Measurements from ENCODE around the gene PRAC2.

The PRAC2 gene

GRCh38 chr17:48720266-48721008 is 2.5 kb upstream of the PRAC2 start:
- no peak for DNase-seq (ENCODE audit: low read depth)

GRCh38 chr17:48721009-48721402 is 2.0 kb upstream of the PRAC2 start:
- DNase-seq (ENCODE audit: low read depth) = no peak

GRCh38 chr17:48722201-48722907 is 631 bp upstream of the PRAC2 start, which contains the start of gene PRAC1:
PRAC1 (minus strand) TSS chr17:48722518; CDS start chr17:48722392, 126 bp downstream.
- no peak for DNase-seq (ENCODE audit: low read depth)

GRCh38 chr17:48723423-48724250 is 652 bp downstream of the PRAC2 start:
- DNase-seq (ENCODE audit: low read depth) = no peak

GRCh38 chr17:48724251-48725003 is 1.4 kb downstream of the PRAC2 start:
- DNase-seq (ENCODE audit: low read depth) = peak; percentile 42

GRCh38 chr17:48725004-48725287 is 2.0 kb downstream of the PRAC2 start:
- DNase-seq (ENCODE audit: low read depth) = no peak

GRCh38 chr17:48725288-48726064 is 2.5 kb downstream of the PRAC2 start:
- DNase-seq (ENCODE audit: low read depth) = no peak

GRCh38 chr17:48726114-48726915 is 3.3 kb downstream of the PRAC2 start:
- no peak for DNase-seq (ENCODE audit: low read depth)

- no peak for DNase-seq (ENCODE audit: low read depth)
Observed at GRCh38 chr17:48726916-48727286, 3.9 kb downstream of the PRAC2 start.

- no peak for DNase-seq (ENCODE audit: low read depth)
Observed at GRCh38 chr17:48727415-48728175, 4.6 kb downstream of the PRAC2 start.

GRCh38 chr17:48728232-48729231 is 5.5 kb downstream of the PRAC2 start, which contains the start of gene HOXB13:
HOXB13 (minus strand) TSS chr17:48728750; CDS start chr17:48728593, 157 bp downstream.
- DNase-seq (ENCODE audit: low read depth) = peak; percentile 25

GRCh38 chr17:48729335-48730239 is 6.6 kb downstream of the PRAC2 start:
- DNase-seq (ENCODE audit: low read depth) = no peak

- no peak for DNase-seq (ENCODE audit: low read depth)
Observed at GRCh38 chr17:48730240-48730550, 7.2 kb downstream of the PRAC2 start.

- DNase-seq (ENCODE audit: low read depth) = no peak
Observed at GRCh38 chr17:48731355-48731754, 8.4 kb downstream of the PRAC2 start.

GRCh38 chr17:48732688-48733629 is 10.0 kb downstream of the PRAC2 start:
- no peak for DNase-seq (ENCODE audit: low read depth)

GRCh38 chr17:48733632-48734328 is 10.8 kb downstream of the PRAC2 start:
- DNase-seq (ENCODE audit: low read depth) = no peak
